ENCODE results near the gene EYA2.
"Not testable (repeated sequence)": the region's sequence is repeated elsewhere in the genome, so short reads cannot be mapped to it uniquely, and the experiment has no call there.

Gene EYA2

DNA sequence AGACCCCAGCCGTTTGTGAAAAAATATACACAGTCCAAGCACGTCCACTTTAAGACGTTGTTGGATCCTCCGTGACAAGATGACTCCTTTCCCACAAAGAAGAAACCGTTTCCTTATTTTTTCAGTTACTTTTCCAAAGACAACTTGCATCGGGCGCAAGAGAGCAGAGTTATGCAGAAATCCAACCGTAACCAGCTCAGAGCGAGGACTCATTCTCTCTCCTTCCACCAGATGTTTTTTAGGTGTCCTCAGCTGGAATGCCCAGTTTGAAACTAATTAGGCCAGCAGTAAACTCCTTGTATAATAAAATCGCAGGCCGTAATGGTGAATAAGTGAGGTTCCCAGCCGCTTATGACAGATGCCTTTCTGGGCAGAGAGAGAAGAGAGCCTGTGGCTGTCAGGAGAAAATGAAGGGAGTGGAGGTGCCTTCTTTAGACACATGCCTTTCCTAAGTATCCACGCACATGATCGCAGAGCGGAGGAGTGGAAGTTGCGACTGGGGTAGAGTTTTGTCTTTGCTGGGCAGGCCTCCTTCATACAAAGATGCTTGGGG, 2.8 kb downstream of the EYA2 start:
- no peak for DNase-seq

DNA sequence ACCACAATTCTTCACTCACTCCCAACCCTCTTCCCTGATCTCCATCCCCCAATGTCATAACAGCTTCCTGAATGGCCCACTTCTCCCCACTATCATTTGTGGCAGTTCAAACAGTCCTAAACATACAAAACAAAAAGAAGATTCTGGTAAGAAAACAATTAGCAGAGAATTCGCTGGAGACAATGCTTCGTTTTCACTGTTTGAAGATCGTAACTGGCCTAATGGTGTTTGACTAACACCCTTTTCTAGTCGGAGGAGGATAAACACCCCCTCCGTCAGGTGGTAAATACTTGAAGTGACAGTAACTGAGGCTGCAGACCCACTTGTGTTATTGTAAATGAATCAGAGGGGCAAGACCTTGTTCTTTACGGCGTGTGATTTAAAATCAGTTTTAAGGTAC, 3.8 kb downstream of the EYA2 start:
- no peak for DNase-seq

DNA sequence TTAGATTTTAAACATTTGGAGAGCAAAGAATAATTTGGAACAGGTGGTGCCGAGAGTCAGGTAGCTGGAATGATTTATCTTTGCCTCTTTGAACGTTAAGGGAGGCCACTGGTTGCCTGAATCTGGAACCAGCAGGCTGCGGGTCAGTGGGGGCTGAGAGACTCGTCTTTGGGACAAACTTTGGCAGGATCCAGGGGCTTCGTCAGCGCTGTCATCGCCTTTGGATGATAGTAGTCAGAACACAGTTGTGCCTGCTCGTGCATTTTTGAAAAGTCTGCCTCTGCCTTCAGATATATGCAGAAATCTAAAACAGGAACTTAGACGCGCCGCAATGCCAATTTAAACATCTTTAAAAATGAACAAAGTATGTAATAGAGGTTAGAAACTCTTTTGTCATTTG, 5.0 kb downstream of the EYA2 start:
- DNase-seq = no peak

DNA sequence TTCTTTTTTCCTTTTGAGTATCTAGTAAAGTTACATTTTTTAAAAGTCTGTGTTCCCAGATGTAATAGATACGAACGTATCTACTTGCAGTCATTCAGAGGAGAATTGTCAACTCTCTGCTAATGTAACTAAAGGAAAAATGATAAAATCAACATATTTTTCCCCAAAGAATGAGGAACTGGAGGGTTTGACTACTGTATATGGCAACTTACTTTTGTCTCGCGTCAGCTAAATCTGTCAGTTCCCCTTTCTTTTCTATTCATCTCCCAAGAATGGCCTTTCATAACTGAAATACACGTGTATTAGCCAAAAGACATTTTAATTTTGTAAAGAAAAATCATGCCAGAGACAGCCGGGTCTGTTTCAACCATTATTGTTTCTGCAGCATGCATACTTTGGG, 5.4 kb downstream of the EYA2 start:
- no peak for DNase-seq

DNA sequence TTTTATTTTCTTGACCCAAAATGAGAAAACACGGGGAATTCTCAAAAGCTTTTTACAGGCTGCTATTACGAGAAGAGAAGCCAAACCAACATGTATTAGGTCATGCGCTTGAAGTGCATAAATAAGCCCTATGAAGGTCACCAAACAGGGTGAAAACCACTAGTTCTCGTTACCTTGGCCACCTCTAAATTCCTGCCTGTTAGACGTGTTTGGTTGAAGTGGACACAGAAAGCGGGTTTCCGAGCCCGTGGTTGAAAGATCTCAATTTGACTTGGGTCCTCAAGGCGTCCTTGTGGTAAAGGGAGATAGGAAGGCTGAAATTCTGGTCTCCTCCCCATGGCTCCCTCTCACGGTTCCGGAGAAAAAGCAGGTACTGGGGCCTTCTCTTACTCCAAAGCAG, 6.2 kb downstream of the EYA2 start:
- DNase-seq = no peak

DNA sequence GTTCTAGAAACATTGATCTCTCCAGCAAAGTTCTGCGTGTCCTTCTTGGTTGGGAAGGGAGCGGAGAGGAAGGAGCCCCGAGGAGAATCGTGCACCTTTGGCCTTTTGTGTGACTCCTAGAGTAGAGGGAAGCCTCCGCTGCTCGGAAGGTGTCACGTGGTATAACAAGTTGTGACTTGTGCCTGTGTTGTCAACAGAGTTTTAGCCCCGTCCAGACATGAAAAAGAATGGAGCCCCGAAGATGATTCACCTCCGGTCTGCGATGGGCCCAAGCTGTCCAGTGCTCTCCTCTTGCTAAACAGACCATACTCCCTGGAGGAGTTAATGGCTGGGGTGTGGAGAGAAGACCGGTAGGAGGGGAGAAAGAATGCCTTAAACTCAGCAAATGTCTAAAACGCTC, 7.0 kb downstream of the EYA2 start:
- DNase-seq = no peak

DNA sequence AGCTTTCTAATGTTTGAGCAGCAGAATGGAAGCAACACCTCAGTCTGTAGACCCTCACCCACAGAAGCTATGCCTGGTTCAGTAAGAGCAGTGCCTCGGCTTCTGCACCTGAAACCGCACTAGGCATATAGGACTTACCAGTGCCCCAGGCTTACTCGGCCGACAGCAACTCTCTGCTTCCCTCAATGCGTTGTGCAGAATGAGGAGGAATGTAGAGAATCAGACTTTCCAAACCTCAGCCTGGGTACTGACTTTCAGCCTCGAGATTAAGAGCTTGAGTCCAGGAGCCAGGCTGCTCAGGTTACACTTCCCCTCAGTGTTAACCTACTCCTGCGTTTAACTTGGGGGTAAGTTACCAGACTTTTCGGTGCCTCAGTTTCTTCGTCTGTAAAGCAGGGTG, 8.6 kb downstream of the EYA2 start:
- DNase-seq = no peak

DNA sequence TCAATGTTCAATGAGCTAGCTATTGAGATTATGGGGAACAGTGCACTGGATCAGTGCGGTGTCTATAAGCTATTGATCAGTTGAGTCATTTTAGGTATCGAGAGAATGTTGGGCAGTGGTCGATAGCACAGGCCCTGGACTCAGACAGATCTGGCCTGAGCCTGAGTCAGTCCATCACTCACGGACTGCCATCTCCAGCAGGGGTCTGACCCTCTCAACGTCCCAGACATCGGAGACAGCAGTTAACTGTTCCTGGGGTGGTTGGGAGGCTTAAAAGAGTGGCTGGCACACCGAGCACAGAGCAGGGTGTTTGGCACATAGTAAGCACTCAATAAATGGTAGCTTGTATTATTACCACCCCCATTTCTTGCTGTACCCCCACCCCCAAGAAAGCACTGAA, 9.3 kb downstream of the EYA2 start:
- DNase-seq = no peak

DNA sequence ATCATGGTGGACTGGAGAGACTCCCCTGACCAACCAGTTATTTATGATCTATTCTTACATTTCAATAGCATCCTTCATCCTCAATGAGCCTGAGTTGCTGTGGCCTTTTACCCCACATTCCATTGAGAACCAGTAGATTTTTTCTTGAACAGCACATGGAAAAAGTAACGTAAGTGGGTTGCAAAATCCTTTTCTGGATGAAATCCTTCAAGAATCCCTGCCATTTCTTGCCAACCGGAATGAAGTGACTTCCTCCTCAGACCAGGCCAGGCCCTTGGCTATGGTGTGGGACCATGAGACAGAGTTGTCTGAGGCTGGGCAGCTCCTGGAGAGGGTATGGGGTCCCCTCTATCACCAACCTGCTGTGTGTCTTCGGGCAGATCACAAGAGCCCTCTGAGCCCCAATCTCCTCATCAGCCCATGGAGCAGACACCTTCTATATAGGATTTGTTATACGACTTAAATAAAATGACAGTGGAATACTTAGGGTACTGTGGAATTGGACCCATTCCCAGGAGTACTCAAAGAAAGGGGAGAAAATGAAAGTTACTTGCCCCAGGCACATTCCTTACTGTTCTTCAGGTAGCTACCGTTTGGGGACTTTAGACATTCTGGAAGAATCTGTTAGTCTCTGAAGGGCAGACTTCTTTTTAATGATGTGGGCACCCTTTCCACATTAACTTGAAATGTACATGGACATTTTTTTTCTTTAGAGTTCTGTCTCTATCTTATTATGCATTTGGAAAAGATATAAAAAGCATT, 10.9 kb downstream of the EYA2 start:
- no peak for DNase-seq

DNA sequence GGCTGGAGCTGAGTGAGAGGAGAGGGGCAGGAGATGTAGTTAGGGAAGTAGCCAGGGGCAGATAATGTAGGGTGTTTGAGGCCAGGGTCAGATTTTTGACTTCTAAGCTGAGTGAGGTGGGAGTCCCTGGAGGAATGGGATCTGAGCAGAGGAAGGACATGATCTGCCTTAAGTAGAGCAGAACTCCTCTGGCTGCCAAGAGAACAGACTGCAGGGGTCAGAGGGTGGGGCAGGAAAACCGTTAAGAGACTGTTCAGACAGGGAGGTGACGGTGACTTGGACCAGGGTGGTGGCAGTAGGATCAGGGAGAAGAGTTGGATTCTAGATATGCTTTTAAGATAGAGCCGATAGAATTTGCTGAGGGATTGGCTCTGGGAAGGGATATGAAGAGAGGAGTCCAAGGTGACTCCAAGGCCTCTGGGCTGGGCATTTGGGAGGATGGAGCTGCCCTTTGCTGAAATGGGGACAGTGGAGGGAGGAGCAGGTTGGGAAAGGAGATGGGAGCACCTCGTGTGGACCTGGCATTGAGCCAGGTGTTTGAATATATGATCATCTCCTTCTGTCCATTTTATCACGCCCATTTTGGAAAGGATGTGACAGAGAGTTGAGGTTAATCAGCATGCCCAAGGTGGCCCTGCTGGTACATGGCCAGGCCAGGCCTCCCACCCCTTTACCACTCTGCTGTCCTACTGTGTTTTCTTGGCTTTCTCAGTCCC, 18.8 kb downstream of the EYA2 start:
- DNase-seq = no peak

DNA sequence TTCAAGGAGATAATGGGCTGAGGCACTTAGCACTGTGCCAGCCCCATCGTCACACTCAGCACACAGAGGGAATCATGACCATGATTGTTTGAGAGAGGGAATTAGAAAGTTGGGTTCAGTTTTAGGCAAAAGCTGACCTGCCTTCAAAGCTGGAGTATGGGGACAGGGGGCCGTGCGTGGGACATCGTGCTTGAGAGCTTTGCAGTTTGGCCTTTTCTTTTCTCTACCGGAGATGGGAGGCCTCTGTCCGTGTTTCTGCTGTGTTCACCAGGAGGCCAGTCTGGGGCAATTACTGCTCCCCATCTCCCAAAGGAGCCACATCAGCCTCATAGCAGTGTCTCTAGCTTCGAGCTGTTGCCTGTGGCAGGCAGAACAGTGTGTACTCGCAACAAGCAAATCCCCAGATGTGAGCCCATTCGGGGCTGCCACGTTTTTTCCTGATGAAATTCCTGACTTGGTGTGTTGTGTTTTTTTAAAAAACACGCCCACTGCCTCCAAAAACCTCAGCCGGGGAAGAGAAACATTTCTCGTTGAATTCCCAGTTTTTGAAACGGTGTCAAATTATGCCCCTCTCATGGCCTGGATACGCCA, 20.2 kb downstream of the EYA2 start:
- DNase-seq = no peak

DNA sequence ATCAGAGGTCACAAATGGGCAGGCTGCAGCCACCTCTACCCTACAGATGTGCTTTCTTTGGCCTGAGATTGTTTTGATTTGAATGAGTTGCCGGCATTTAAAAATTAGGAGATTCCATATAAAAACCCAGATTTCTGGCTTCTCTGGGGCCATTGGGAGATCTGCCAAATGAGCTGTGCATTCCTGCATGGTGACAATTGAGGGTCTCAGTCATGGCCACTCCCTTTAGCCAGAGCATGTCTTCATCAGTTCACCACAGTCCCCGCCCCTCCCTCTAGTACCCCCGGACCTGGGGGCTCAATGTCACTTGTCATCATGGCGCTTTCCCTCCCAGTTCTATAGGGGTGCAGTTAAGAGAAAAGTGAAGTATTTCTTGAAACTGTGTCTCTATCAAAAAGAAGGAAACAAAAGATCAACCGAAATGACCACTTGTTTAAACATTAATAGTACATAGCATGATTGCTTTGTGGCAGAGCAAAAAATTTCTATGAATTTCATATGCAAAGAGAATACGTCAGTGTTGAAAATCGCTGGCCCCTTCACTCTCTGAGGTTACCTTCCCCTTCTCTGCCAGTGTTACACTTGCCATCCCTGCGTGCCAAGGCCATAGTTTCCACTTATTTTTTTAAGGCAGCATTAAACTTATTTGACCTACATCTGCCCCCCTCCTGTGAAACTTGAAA, 21.1 kb downstream of the EYA2 start:
- no peak for DNase-seq

DNA sequence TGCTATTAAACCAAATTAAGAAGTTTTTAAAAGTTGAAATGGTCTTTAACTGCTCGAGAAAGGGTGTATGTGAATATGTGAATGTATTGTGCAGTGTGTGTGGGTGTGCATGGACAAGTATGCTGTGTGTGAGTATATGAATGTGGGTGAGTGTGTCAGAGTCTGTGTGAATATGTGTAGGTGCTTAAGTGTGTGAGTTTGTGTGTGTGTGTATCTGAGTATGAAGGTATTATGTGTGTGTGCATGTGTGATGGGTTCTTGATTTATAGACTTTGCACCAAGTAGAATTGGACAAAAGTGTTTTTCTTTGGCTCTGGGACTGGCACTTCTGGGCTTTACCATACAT, 21.6 kb downstream of the EYA2 start:
- DNase-seq = no peak

DNA sequence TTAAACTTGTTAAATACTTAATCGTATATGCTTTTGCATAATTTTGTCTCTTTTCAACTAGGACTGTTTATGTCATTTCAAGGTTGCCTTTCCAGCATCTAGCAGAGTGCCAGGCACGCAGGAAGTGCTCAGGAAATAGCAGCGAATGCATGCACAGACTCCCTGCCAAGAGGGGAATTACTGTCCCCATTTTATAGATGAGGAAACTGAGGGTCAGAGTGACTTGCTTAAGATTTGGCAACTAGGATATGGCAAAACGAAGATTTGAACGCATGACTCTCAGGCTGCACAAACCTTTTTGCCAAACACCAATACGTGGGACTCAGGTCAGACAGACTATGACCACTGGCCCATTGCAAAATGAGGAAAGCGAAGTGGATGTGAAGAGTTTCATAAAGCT, 22.5 kb downstream of the EYA2 start:
- DNase-seq = no peak

DNA sequence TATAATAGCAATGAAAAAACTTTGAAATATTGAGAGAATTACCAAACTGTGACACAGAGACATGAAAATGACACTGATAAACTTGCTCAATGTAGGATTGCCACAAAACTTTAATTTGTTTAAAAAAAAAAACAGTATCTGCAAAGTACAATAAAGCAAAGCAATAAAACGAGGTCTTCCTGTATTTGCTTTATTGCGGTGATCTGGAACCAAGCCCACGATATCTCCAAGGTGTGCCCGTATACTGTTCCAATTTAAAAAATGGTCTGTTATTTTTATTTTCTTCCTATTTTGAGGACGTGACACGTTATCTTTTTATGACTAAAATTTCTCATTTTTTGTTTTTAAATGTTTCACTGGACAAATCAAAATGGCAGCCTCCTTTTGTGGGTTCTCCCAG, 25.5 kb downstream of the EYA2 start:
- DNase-seq = no peak

DNA sequence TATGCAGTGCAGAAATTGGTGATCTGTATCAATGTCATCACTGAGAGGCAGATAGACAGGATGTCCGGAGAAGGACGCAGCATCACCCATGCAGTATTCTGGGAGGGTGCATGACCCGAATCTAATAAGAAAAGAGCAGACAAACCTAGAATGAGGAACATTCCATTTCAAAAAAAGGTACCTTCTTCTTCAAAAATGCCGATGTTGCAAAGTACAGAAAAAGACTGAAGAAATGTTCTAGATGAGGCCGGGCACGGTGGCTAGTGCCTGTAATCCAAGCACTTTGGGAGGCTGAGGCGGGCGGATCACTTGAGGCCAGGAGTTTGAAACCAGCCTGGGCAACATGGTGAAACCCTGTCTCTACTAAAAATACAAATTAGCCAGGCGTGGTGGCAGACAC, 28.2 kb downstream of the EYA2 start:
- not testable (repeated sequence) for DNase-seq

DNA sequence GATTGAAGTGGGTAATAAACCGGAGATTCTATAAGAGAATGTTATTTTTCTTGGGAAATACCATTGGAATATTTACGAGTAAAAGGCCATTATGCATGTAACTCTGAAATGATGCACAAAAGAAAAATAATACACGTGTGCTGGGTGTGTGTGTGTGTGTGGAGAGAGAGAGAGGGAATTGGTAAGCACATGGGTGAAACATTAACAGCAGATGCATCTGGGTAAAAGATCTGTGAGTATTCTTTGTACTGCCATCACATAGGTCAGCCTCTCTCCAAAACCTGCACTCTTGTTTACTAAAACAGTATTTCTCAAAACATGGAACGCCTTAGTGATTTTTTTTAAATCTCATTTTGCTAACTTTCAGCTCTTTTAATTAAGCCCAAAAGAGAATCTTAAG, 28.9 kb downstream of the EYA2 start:
- no peak for DNase-seq

DNA sequence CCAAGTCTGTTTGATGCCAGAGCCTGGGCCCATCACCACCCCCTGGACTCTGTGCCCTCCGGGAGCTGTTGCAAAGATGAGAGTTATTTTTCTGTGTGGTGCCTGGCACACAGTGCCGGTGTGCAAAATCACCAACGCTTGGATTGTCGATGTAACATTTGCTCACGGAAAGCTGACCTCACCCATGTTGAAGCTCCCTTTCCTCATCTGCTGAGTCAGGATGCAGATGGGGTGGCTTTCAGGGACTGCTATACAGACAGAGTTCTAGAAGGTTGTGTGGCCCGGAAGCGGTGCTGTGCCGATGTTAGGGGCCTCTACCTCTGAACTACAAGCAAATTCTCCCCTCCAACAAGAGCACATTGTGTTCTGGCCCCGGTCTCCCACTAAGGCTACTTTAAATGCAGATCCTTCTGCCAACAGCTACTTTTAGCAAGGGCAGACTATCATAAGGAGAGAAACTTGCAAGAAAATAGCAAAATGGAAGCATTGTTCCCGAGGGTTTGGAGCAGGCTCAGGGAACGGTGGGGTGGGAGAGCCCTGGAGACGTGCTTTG, 34.0 kb downstream of the EYA2 start:
- DNase-seq = no peak

DNA sequence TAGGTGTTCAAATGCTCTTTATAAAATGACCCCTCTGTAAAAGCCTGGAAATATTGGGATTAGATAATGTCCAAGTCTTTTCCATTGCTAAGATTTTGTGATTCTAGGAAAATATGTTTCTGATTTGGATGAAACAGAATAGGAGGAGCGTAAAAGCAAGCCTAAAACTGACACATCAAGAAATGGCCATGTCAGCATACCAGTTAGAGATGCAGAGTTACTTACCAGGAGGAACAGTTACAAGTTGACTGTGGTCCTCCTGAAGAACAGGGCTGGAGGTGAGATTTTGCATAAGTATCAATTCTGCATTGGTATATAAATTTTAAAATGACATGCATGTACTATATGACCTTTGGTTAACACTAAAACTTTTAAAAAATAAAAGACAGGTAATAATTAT, 35.3 kb downstream of the EYA2 start:
- DNase-seq = no peak

DNA sequence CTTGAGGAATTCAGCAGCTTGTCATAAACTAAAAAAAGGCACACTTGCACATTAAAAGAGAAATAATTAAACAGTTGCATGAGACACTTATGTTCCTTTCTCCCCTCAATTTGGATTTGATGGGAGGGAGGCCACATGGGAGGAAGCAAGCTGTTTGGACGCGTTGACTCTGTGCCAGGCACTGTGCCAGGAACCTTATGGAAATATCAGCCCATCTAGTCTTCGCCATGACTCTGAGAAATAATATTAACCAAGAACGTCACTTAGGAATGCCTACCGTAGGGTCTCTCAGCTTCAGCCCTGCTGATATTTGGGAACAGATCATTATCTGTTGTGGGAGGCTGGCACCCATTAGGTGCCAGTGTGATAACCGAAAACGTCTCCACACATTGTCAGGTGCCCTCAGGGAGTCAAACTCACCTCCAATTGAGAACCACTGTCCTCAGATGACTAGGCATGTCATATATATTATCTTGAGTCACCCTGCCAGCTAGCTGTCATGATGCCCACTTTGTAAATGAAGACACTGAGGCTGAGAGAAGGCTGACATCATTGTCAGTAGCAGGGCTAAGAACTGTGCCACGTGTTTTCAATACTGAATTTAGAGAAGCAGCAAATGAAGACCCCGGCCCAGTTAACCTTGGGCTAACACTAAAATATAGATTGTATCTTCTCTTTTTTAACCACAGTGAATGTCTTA, 36.1 kb downstream of the EYA2 start:
- no peak for DNase-seq

DNA sequence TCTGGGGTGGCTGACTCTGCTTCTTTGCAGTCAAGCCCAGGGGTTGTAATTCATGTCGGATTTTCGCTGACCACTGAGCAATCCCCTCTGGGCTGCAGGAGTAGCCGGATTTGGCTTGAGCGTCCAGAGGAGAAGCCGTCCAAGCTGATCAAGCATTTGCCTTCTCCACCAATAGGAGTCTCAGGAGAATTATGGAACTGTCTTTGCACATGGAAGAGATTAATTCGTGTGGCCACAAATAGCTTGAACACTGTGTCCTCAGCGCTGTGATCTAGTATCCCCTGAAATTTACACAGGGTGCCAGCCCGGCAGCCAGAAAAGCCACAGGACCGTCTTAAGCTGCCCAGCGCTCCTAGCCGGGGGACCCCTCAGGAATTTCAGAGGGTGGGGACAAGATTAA, 37.1 kb downstream of the EYA2 start:
- DNase-seq = no peak

DNA sequence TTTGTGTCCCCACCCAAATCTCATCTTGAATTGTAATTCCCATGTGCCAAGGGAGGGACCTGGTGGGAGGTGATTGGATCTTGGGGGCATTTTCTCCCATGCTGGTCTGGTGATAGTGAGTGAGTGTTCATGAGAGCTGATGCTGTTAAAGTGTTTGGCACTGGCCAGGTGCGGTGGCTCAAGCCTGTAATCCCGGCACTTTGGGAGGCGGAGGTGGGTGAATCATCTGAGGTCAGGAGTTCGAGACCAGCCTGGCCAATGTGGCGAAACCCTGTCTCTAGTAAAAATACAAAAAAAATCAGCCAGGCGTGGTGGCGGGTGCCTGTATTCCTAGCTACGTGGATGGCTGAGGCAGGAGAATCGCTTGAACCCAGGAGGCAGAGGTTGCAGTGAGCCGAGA, 37.8 kb downstream of the EYA2 start:
- DNase-seq = not testable (repeated sequence)

DNA sequence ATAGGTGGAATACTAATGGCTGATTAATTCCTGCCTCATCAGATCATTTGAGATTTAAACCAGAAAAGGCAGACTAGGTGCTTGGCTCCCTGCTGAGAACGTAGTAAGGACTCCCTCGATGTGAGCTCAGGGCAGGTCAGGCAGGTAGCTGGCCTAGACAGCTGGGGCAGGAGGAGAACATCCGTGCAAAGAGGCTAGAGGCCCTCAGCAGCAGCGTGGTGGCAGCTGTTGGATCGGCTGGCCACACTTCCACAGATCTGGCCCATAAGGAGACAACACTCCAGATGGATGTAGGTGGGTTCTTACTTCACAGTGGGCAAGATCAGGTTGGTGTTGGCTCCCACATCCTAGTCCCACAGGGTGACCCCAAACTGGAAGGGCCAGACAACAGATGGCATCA, 38.5 kb downstream of the EYA2 start:
- DNase-seq = no peak
